Ovary (tissue), 3 donors: ENCODE measurements around the gene SAE1.

Experiments used
- EP300 ChIP-seq: sonication (generic); formaldehyde crosslinking; IDR thresholded peaks from one replicate; pipeline ENCODE4 v1.6.1; 2017; ENCODE audit warnings: antibody characterized with exemption
- POLR2A ChIP-seq: fragments of 450-650 bp; IDR thresholded peaks from one replicate; pipeline ENCODE4 v1.6.1; 2017; ENCODE audit warnings: antibody characterized with exemption, mild to moderate bottlenecking, moderate library complexity
- TF ChIP-seq, protein P1 (sequence below), 3 donors: fragments of 450-650 bp in 2 of 3; fragments of 200-600 bp in 1 of 3; IDR thresholded peaks; one replicate each; pipeline versions ENCODE4 v1.5.1 to v1.8.0; 2016 to 2022; ENCODE audit warnings: antibody characterized with exemption in 3 of 3, mild to moderate bottlenecking in 1 of 3
- donor health status: DM: no; HTN: no; CAD: no.

DNA sequence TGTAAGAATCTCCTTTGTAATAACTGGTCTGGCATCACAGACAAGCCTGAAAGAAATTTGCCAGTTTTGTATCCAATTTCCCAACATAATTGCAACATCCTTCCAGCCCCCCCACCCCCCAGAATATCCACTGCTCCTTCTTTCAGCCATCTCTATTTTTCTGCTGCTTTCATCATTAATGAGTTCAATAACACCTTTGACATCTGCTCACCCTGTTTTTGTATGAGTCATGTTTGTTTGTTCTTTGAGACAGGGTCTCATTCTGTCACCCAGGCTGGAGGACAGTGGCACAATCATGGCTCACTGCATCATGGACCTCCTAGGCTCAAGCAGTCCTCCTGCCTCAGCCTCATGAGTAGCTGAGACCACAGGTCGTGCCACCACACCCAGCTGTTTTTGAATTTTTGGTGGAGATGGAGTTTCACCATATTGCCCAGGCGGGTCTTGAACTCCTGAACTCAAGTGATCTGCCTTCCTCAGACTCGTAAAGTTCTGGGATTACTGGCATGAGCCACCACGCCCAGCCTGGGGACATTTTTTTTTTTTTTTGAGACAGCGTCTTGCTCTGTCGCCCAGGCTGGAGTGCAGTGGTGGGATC, 10.1 kb upstream of the SAE1 start:
- TF ChIP-seq, protein P1, sequence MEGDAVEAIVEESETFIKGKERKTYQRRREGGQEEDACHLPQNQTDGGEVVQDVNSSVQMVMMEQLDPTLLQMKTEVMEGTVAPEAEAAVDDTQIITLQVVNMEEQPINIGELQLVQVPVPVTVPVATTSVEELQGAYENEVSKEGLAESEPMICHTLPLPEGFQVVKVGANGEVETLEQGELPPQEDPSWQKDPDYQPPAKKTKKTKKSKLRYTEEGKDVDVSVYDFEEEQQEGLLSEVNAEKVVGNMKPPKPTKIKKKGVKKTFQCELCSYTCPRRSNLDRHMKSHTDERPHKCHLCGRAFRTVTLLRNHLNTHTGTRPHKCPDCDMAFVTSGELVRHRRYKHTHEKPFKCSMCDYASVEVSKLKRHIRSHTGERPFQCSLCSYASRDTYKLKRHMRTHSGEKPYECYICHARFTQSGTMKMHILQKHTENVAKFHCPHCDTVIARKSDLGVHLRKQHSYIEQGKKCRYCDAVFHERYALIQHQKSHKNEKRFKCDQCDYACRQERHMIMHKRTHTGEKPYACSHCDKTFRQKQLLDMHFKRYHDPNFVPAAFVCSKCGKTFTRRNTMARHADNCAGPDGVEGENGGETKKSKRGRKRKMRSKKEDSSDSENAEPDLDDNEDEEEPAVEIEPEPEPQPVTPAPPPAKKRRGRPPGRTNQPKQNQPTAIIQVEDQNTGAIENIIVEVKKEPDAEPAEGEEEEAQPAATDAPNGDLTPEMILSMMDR (IDR thresholded peaks at IDR 0.05) = no peak
- no peak for TF ChIP-seq EP300
- TF ChIP-seq POLR2A = no peak
